NOMO-1 treated with DMSO at 0.1 percent for 48 hours (cell line): ENCODE measurements around the gene CCDC92.
A peak's percentile ranks its signal among the peaks of the same experiment; 100 is the strongest.

Source experiments
- DNase-seq: peaks from one replicate; lab custom pipeline; 2025; ENCODE audit not compliant: unreplicated experiment; lab: John Stamatoyannopoulos, UW

The CCDC92 gene

DNA sequence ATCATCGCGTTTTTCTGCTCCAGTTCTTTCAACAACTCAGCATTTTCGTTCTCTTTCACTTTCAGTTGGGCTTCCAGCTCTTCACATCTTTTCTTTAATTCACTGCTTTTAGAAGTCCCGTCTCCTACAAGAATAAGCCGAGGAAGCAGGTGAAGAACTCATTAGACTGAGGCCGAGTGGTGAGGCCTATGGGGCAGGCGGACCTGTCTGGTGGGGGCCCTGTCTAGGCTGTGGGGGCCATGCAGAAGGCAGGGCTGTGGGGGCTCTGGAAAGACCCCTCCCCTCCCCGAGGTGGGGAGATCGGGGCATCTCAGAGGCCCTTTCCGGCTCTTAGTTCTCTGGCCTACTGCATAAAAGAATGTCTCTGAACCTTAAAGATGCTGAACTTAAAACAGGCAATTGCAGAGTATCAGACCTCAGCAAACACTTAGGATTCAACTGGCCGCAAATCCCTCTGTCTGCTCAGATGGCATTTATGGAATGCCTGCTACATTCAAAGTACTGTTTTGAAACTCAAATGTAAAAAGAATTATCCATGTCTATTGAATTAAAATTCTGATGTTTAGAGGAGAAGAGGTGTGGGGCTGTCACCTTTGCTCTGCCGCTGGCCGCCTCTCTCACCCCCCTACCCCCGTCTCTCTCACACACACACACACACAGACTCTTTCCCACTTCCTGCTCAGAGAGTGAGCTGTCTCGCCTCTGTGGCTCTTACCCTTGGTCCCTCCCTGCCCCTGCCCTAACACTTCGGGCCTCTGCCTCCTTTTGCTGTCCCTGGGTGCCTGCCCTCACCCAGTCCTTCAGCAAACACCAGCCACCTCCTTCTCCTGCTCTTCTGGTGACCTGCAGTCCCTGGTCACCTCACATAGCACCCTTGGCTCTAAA lies 34.7 kb downstream of the CCDC92 start:
- no peak for DNase-seq

DNA sequence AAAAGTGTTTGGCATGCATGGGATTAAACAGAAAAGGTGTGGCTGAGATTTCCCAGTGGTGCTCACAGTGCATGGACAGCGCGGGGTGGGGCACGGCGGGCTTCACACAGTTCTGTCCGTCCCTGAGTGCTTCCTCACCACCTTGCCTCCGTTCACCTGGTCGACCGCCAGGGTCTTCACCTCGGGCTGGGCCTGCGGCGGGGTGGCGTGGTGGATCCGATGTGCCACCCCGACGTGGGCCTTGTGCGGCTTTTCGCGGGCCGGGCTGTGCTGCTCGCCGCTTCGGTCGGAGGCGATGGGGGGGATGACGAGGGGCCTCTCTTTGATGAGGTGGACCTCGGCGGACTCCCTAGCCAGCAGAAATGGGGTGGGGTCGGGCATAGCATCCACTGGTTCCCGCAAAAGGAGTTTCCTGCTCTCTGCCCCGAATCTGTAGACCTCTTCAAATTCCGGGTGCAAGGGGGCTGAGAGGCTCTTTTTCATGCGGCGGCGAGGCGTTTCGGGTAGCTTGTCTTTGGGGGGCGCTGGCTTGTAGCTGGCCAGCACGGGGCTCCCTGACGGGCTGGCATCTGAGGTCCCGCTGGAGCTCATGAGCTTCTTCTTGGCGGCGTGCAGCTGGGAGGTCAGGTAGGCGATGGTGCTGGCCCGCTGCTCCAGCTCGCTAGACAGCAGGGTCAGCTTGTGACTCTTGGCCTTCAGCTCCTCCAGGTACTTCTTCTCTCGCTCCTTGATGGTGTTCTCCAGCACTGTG lies 35.5 kb downstream of the CCDC92 start:
- DNase-seq = no peak

DNA sequence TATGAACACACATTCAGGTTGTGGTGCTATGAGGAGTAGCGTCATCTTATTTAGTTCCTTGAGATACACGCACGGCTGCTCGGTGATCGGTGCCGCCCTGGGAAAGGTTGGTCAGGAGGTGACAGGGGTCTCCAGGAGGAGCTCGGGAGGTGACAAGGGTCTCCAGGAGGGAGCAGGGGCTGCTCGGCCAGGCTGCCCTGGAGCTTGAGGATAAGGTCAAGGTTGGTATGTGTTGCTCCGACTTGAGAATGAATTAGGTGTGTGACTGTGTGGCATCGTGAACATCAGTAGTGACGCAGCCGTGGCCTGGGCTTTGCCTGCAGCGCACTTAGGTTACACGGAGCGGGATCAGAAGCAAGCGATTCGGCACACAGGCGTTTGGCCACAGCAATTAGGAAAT lies 36.2 kb downstream of the CCDC92 start:
- no peak for DNase-seq

DNA sequence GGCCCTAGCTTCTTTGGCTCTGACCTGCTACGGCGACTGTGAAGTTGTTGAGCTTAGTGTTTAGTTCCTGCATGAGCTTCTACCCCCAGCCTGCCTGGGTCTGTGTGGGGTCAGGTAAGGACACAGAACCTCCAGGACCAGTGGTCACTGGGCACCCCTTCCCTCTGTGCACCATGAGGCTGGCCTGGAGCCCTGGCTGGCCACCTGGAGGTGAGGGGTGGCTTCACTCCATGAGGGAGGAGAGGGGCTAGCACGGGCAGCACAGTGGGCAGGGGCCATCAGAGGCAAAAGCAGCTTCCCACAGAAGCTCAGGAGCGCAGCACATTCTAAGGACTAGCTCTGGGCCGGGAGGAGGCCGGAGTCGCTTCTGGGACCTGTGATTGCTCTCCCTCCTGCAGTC lies 36.7 kb downstream of the CCDC92 start:
- DNase-seq = no peak

DNA sequence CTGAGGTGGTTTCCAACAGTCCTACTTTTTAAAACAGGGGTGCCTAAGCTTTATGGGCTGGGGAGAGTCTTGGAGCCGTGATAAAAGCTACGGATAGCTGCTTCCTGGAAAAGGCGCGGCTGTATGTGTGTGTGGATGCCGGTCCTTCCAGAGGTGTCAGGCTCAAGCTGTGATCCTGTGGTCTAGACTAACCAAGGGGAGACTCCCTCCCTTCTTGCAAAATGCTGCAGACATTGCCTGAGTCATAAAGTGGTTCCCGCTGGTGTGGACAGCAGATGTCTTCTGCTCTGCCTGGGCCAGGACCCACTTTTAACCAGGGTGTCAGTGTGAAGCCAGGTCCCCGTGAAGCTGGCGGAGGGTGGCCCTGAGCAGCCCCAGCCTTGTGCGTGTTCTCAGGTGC lies 37.8 kb downstream of the CCDC92 start:
- DNase-seq = peak; percentile 46

DNA sequence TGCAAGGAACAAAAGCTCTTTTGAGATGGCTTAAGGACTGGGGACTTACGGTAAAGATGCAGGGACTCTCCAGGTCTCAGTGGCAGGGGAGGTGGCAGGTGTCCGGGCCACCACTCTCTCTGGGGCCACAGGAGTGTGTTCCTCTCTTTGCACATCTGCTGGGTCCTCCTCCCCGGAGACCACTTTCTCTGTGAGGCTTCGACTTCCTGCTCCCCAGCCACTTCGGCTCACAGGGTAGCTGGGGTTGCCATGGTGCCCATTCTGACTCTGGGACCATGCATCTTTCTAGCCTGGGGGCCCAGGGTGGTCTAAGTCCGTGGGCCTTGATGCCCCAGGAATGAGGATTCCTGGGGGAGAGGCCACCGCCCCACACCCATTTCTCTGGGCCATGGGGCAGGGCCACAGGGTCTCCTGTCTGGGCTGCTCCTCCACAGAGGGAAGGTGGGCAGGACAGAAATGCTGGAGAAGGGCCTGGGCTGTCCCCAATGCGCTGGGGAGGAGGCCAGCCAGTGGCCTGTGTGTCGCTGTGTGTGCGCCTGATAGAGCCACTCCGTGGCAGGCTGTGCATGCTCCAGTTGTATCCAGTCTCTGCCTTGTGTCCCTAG lies 38.5 kb downstream of the CCDC92 start:
- DNase-seq = no peak

DNA sequence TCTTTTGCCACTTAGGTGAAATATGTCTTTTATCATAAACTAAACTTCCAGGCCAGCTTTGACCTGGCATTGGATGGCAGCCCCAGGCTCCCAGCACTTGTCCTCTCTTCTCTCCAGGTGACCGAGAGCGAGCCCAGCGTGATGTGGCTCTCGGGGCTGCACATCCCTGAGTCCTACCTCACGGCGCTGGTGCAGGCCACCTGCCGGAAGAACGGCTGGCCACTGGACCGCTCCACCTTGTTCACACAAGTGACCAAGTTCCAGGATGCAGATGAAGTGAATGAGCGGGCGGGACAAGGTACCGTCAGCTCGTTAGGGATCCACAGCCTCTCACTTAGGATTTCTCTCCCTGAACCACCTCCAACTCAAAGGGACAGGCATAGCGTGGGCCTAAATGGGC lies 39.4 kb downstream of the CCDC92 start:
- DNase-seq = no peak

DNA sequence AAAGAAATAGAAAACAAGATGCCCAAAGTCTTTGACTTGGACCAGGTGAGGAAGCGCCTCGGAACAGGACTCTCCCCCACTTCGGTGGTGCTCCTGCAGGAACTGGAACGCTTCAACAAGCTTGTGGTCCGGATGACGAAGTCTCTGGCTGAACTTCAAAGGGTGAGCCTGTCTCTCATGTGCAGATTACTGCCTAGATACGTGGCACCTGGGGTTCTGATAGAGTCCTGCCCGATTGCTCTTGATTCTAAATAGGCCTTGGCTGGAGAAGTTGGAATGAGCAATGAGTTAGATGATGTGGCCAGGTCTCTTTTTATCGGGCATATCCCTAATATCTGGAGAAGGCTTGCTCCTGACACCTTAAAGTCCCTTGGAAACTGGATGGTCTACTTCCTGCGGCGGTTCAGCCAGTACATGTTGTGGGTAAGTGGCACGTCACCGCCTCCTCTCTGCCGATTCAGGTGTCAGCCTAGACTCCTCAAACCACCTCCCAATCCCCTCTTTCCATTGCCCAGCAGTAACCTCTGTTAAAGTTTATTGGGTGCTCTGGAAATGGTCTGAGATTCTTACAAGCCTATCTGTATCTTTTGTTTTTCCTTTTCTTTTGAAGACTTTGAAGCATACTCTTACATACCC lies 40.8 kb downstream of the CCDC92 start:
- DNase-seq = no peak

DNA sequence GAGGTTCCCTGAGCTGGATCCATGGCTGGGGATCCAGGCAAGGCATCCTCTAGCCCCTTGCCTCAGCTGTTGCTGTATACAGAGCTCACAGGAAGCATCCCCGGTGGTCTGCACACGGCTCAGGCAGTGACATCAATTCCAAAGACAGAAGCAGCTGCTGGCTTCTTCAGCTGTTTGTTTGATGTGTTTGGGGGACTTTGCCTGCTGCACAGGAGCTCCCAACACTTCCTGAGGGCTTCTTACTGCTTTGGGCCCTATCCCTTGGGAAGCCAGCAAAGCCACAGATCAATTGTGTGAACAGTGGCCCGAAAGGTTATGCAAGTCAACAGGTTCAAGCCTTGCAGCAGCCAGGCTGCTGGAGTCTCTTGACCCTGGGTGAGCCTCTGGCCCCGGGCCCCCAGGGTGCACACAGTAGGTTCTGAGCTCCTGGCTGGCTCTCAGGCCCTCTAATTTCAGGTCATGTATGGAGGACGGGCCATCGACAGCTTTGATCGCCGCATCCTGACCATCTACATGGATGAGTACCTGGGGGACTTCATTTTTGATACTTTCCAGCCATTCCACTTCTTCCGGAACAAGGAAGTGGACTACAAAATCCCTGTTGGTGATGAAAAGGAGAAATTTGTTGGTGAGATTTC lies 42.6 kb downstream of the CCDC92 start:
- no peak for DNase-seq

DNA sequence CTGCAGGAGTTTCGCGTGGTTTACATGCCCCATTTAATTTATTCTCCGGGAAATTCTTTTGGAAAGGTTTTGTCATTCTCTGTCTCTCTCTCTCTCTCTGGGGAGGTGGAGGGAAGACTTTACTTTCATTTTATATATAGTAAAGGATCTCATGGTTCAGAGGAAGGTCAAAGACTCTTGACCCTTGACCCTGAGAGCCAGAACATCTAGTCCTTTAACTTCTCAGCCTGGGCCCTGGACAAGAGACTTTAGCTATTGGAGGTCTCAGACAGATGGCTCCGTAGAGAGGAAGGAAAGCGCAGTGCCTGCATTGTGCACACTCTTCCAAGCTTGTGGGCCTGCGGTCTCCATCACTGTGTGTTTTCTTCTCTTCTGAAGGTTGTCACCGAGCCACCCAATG lies 43.7 kb downstream of the CCDC92 start:
- no peak for DNase-seq

DNA sequence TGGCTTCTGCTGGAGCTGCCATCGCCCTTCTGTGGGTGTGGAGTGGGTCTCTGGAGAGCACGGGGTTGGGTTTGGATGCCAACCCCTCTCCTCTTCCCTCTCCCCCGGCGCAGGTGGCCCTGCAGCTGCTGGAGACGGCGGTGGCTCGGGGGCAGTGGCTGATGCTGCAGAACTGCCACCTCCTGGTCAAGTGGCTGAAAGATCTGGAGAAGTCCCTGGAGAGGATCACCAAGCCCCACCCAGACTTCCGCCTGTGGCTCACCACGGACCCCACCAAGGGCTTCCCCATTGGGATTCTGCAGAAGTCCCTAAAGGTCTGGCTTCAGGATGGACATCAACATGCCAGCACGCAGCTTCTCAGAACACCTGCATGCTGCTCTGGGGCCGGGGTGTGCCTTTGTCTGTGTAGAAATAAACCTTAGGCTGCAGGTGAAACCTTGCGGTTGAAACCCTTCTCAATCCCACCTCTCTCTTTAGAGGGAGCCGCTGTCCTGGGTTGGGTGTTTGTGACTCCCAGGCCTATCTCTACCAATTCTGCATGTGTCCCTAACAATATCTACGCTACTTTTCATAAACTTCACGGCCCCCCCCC lies 44.3 kb downstream of the CCDC92 start:
- peak; percentile 42 for DNase-seq

DNA sequence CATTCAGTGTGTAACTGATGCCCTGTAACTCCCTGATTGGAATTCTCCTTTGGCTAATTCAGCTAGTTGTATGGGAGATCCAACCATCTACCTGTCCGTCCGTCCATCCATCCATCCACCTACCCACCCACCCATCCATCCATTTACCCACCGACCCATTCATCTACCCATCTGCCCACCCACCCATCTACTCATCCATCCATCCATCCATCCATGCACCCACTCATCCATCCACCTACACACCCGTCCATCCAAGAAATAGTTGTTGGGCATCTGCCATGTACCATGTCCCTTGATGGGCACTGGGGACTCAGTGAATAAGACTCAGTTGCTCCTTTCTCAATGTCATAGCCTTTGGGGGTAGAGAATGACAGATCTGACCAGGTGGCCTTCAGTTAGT lies 48.1 kb downstream of the CCDC92 start:
- no peak for DNase-seq

DNA sequence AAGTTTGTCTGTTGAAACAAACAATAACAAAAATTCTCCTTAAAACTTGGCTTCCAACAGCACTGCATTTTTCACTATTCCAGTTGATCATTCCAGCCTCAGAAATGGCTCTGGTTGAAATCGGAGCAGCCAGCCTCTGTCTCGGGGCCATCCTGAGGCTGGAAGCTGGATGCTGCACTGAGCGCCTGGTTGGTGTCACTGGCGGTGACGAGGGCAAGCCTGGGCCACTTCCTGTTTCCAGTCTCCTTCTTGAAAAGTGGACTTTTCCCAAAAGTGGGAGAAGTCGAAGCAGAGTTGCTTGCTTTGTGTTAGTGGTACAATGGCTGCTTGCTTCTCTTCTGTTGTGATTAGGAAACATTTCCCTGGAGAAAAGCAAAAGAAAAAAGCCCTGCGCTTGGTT lies 48.7 kb downstream of the CCDC92 start:
- no peak for DNase-seq

DNA sequence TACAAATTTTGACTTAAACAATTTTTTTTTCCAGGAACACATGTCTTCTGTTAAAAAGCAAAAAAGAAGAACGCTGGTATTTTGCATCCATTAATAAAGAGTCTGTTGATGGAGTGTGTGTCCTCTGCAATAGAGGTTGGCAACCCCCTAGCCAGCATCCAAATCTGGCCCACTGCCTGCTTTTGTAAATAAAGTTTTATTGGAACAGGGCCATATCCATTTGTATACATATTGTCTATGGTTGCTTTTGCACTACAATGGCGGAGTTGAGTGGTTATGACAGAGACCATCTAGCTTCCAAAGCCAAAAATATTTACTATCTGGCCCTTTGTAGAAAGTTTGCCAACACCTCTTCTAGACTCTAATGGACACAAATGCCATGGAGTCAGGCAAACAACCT lies 49.6 kb downstream of the CCDC92 start:
- no peak for DNase-seq

DNA sequence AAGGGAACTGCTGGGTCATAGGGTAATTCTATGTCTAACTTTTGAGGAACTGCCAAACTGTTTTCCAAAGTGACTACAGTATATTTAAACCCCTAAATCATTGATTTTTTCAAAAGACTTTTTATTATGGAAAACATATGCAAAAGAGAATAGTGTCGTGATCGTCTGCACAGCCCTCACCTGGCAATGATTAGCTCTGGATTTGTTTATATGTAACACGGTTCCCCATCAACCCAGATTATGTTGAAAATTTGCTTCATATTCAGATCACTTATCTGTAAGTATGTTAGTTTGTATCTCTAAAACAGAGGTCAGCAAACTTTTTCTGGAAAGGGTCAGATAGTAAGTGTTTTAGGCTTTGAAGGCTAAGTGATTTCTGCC lies 52.7 kb downstream of the CCDC92 start:
- no peak for DNase-seq

DNA sequence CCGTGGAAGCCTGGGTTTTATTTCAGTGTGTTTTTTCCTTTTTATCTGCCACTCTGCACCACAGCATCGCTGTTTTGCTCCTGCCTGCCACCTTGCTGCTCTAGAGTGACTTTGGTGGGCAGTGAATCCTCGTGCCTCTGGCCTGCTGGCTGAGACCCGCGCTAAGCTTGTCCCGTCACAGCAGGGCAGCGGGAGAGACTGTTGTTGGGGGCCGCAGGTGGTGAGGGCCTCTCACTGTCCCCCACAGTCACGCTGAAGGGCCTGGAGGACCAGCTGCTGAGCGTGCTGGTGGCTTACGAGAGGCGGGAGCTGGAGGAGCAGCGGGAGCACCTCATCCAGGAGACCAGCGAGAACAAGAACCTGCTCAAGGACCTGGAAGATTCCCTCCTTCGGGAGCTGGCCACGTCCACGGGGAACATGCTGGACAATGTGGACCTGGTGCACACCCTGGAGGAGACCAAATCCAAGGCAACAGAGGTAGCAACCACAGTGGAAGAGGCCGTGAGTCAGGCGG lies 55.2 kb downstream of the CCDC92 start:
- no peak for DNase-seq

DNA sequence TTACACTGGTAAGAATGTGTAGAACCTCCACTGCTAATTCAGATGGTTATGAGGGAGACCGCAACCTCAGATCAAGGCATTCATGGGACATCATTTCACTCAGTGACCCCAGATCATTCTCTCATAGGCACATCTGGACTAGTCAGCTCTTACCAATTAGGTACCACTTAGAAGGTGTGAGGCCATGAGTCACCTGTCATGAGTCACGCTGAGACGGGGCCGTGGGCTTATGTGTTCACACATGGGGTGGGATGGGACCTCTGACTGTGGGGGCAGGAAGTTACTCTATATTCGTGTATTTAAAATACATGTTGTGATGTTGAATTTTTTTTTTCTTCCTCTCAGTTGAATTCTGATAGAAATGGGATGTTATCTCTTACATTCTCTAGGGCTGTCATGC lies 55.9 kb downstream of the CCDC92 start:
- no peak for DNase-seq

DNA sequence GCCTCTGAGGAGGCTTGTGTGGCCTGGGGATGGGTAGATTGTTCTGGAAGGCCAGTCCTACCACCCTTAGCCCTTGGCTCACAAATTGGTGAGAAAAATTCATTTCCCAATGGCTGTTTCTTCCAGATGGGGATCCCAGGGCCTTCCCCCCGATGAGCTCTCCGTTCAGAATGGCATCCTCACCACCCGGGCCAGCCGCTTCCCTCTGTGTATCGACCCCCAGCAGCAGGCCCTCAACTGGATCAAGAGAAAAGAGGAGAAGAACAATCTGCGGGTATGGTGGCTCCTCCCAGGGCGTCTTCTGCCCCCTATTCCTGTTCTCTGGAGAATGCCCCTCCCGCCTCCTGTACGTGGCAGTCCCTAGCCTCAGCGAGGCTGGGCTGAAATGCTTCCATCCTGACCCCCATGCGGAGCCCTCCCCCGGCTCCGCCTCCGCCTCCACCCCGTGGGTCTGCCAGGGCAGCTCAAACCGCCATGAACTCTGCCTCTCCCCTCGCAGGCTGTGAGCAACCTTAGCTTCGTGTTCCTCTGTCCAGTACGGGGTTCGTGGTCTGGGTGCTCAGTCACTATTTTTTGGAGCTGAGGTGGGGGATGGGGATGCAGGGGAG lies 57.8 kb downstream of the CCDC92 start:
- DNase-seq = no peak

DNA sequence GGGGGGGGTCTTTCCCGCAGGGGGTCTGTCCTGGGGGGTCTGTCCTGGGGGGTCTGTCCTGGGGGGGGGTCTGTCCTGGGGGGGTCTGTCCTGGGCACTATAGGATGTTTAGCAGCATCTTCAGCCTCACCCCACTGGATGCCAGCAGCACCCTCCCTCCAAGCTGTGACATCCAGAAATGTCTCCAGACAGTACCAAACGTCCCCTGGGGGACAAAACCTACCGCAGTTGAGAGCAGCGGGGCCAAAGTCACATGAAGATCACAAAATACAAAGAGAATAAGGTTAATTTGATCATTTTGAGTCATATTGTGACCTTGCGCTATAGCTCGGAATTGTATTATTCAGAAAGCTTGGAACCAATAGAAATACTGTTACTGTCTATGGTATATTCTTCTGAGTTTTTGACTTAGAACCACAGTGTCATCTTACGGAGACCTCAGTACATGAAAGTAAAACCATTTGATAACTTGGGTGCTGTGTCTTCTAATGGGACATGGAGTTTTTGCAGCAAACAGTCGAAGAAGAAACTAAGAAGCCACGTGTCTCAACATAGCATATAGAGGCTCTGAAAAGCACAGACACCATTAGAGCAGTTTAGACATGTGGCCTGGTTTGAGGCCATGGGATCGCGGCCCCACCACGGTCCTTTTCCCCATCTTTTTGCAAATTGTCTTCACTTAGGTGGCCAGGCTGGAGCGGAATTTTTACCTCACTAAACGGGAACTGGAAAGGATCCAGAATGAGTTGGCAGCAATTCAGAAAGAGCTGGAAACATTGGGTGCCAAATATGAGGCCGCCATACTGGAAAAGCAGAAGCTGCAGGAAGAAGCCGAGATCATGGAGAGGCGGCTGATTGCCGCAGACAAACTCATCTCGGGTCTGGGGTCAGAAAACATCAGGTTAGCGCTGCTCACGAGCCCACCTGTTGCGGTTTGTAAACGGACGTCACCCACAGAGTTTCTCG lies 59.9 kb downstream of the CCDC92 start:
- peak; percentile 9 for DNase-seq
